PC-9 (cell line): ENCODE measurements around the gene RET. TPM values are rescaled to one million over a fixed set of nuclear protein-coding genes. Genes with fewer than 3 reads are reported as not detected.

Experiments
- BruUV-seq: library from RNA; stranded (reverse); fragments of 400-500 nt; replicated peaks from 2 replicates; lab custom pipeline; 2021; lab: Mats Ljungman, UMichigan
- CTCF ChIA-PET: fragments of 300-600 bp; sonication (Branson Sonifier 250); formaldehyde crosslinking; loops from one replicate; lab custom pipeline; 2022; ENCODE audit warnings: antibody characterized with exemption; lab: Charles Lee
- POLR2A ChIA-PET: fragments of 300-600 bp; sonication (Branson Sonifier 250); formaldehyde crosslinking; loops from one replicate; lab custom pipeline; 2022; ENCODE audit warnings: antibody characterized with exemption; ENCODE audit not compliant: unreplicated experiment; lab: Charles Lee
- DNase-seq, 2 experiments: peaks; one replicate each; pipeline versions ENCODE4 v3.0.0 to v3.0.0-alpha.2; 2015 to 2022; ENCODE audit warnings: mixed read lengths in 1 of 2
- H2AFZ ChIP-seq: fragments of 200-600 bp; sonication (generic); 2 replicates; pipeline ENCODE4 v1.8.1; 2017; ENCODE audit warnings: antibody characterized with exemption
- H3F3A ChIP-seq: fragments of 200-600 bp; sonication (generic); 2 replicates; pipeline ENCODE4 v1.8.1; 2017; ENCODE audit warnings: antibody characterized with exemption, mild to moderate bottlenecking, low read depth; ENCODE audit not compliant: insufficient read depth
- H3K27ac ChIP-seq: fragments of 200-600 bp; sonication (generic); 2 replicates; pipeline ENCODE4 v1.6.1; 2016; ENCODE audit warnings: mixed run types
- H3K27me3 ChIP-seq: fragments of 200-600 bp; sonication (generic); 2 replicates; pipeline ENCODE4 v1.6.1; 2016; ENCODE audit warnings: low read depth, mixed run types; ENCODE audit not compliant: insufficient read depth
- H3K36me3 ChIP-seq: fragments of 200-600 bp; sonication (generic); 2 replicates; pipeline ENCODE4 v1.6.1; 2016; ENCODE audit warnings: low read depth, mixed run types
- H3K4me1 ChIP-seq: fragments of 200-600 bp; sonication (generic); replicated peaks from 2 replicates; pipeline ENCODE4 v1.6.1; 2016; ENCODE audit warnings: mixed run types; ENCODE audit not compliant: insufficient read depth
- H3K4me2 ChIP-seq: fragments of 200-600 bp; sonication (generic); 2 replicates; pipeline ENCODE4 v1.6.1; 2017; ENCODE audit warnings: mixed run types
- H3K4me3 ChIP-seq: fragments of 200-600 bp; sonication (generic); 2 replicates; pipeline ENCODE4 v1.6.1; 2016; ENCODE audit warnings: mixed run types
- H3K79me2 ChIP-seq: fragments of 200-600 bp; sonication (generic); 2 replicates; pipeline ENCODE4 v1.6.1; 2017; ENCODE audit warnings: low read depth, mixed run types
- H3K9me2 ChIP-seq: fragments of 200-600 bp; sonication (generic); 2 replicates; pipeline ENCODE4 v1.8.1; 2017; ENCODE audit warnings: mild to moderate bottlenecking; ENCODE audit not compliant: insufficient read depth
- H3K9me3 ChIP-seq: fragments of 200-600 bp; sonication (generic); 2 replicates; pipeline ENCODE4 v1.8.1; 2016; ENCODE audit warnings: low read depth; ENCODE audit not compliant: insufficient read depth
- H4K20me1 ChIP-seq: fragments of 200-600 bp; sonication (generic); 2 replicates; pipeline ENCODE4 v1.8.1; 2017; ENCODE audit not compliant: insufficient read depth
- CTCF ChIP-seq: fragments of 200-600 bp; sonication (generic); conservative IDR thresholded peaks from 2 replicates; pipeline ENCODE4 v1.6.1; 2017; ENCODE audit warnings: mixed run types, antibody characterized with exemption, mild to moderate bottlenecking, moderate library complexity
- EZH2 ChIP-seq: fragments of 200-600 bp; sonication (generic); IDR thresholded peaks from 2 replicates; pipeline ENCODE4 v1.8.0; 2017; ENCODE audit warnings: antibody characterized with exemption, low read depth
- intact Hi-C: fragments of 100-400 bp; cut with micrococcal nuclease; formaldehyde crosslinking; loops from one replicate; pipeline ENCODE4 v1.10.0; 2022; ENCODE audit not compliant: unreplicated experiment
- total RNA-seq: library from RNA; stranded (reverse); gene quantifications from 2 replicates; pipeline ENCODE4 v1.2.3, GENCODE V29; 2021

The RET gene
- total RNA-seq, 1 experiment from 2014 or later: not detected

GRCh38 chr10:43176271-43176670, 99.4 kb downstream of the RET start:
- no peak overlapping the region for H3K4me2 ChIP-seq
- no peak for DNase-seq
- H2AFZ ChIP-seq: no peak overlapping the region
- no peaks in the 10 kb centered on the region for H3K36me3 ChIP-seq
- no peak overlapping the region for H3K4me3 ChIP-seq
- intact Hi-C loops: no loop called here
- TF ChIP-seq CTCF: no peak
- TF ChIP-seq EZH2: no peak
- no peaks in the 10 kb centered on the region for H3K9me3 ChIP-seq
- POLR2A ChIA-PET: no interaction called here
- peaks cover 7% of the 10 kb centered on the region; the same call in 1 of the 2 replicates for H3K4me1 ChIP-seq
- H4K20me1 ChIP-seq: no peaks in the 10 kb centered on the region
- no peaks in the 10 kb centered on the region for H3F3A ChIP-seq
- H3K27me3 ChIP-seq: no peaks in the 10 kb centered on the region
- H3K9me2 ChIP-seq: no peaks in the 10 kb centered on the region
- BruUV-seq: no TSS peak
- CTCF ChIA-PET: no interaction called here
- H3K79me2 ChIP-seq: no peaks in the 10 kb centered on the region
- H3K27ac ChIP-seq: no peak overlapping the region

- H3K36me3 ChIP-seq: no peaks in the 10 kb centered on the region
- H3F3A ChIP-seq: no peaks in the 10 kb centered on the region
- intact Hi-C loops: no loop called here
- no peaks in the 10 kb centered on the region for H3K9me2 ChIP-seq
- no peaks in the 10 kb centered on the region for H4K20me1 ChIP-seq
- TF ChIP-seq CTCF: no peak
- TF ChIP-seq EZH2: no peak
- no peaks in the 10 kb centered on the region for H3K27me3 ChIP-seq
- no peak for DNase-seq
- no peak overlapping the region for H3K27ac ChIP-seq
- BruUV-seq: no TSS peak
- H2AFZ ChIP-seq: no peak overlapping the region
- ChIA-PET POLR2A (no interaction called here), CTCF (no interaction called here)
- no peaks in the 10 kb centered on the region for H3K4me1 ChIP-seq
- no peaks in the 10 kb centered on the region for H3K79me2 ChIP-seq
- H3K4me2 ChIP-seq: no peak overlapping the region
- no peak overlapping the region for H3K4me3 ChIP-seq
- H3K9me3 ChIP-seq: no peaks in the 10 kb centered on the region
These were observed 100.7 kb downstream of the RET start for GRCh38 chr10:43177595-43177994.

Other genes with a start within 250 kb of the RET start
- 7.2 and 8.5 TPM in 2 replicates for gene CSGALNACT2, start 61.4 kb downstream of the RET start, total RNA-seq
- 15.4 and 23.9 TPM in 2 replicates for gene RASGEF1A, start 190.0 kb downstream of the RET start, total RNA-seq